HG03280 (cell line): Measurements from ENCODE around the gene SPRY4.
"Not testable (repeated sequence)": the region's sequence is repeated elsewhere in the genome, so short reads cannot be mapped to it uniquely, and the experiment has no call there.

ENCODE experiments used
- ATAC-seq: cut with Tn5 transposase; IDR thresholded peaks from one replicate; pipeline ENCODE4 v1.9.1; 2021; ENCODE audit warnings: mild to moderate bottlenecking, moderate library complexity; ENCODE audit not compliant: unreplicated experiment

The SPRY4 gene

DNA sequence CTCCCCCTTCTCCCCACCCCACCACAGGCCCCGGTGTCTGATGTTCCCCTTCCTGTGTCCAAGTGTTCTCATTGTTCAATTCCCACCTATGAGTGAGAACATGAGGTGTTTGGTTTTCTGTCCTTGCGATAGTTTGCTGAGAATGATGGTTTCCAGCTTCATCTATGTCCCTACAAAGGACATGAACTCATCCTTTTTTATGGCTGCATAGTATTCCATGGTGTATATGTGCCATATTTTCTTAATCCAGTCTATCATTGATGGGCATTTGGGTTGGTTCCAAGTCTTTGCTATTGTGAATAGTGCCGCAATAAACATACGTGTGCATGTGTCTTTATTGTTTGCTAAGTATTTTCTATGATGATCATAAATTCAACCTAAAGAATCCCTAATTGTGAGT is 60.7 kb downstream of the SPRY4 start:
- not testable (repeated sequence) for ATAC-seq

DNA sequence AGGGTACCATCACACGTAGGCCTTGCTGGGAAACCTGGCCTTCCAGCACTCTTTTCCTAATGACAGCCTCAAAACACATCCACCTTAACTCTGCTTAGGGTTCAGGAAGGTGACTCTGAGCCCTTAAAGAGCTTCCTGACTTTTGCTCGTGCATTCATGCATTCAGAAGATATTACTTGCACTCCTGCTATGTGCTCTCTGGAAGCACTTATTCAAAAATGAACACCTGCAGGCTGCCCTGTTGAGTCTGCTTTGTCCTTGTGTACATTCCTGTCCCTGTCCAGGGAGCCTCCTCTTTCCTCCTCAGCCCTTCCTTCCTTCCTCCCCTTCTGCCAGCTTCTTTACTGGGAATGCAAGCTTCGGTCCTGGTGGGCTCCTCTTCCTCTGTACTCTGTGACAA is 61.5 kb downstream of the SPRY4 start:
- ATAC-seq = no peak

DNA sequence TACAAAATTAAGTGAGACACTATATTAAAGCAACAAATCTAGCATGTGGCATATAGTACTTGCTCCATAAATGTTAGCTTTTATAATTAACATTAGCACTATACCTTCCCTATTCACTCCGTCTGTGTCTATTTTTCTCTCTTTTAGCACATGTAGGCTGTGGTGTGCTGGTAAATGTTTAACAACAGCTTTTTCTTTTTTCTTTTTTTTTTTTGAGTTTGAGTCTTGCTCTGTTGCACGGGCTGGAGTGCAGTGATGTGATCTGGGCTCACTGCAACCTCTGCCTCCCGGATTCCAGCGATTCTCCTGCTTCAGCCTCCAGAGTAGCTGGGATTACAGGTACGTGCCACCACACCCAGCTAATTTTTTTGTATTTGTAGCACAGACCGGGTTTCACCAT is 62.1 kb downstream of the SPRY4 start:
- ATAC-seq = no peak
